NCI-H2227 treated with DMSO at 0.1 percent for 48 hours (cell line): ENCODE data around the gene ICAM1.
"Not testable (repeated sequence)": the region's sequence is repeated elsewhere in the genome, so short reads cannot be mapped to it uniquely, and the experiment has no call there.

Source experiments
- DNase-seq: peaks from one replicate; lab custom pipeline; 2025; lab: John Stamatoyannopoulos, UW

The ICAM1 gene

GRCh38 chr19:10277795-10278589 is 7.1 kb downstream of the ICAM1 start:
- DNase-seq: no peak

- no peak for DNase-seq
Measured at GRCh38 chr19:10278935-10279334, 8.0 kb downstream of the ICAM1 start.

GRCh38 chr19:10279737-10280442 is 9.0 kb downstream of the ICAM1 start:
- no peak for DNase-seq

GRCh38 chr19:10282043-10282442 is 11.1 kb downstream of the ICAM1 start:
- DNase-seq: not testable (repeated sequence)

- DNase-seq: no peak
Measured at GRCh38 chr19:10283301-10284064, 12.6 kb downstream of the ICAM1 start.

GRCh38 chr19:10284065-10284959 is 13.4 kb downstream of the ICAM1 start:
- no peak for DNase-seq

- no peak for DNase-seq
Measured at GRCh38 chr19:10284960-10285278, 14.0 kb downstream of the ICAM1 start.

- no peak for DNase-seq
Measured at GRCh38 chr19:10285393-10285792, 14.5 kb downstream of the ICAM1 start.

GRCh38 chr19:10286803-10287737 is 16.1 kb downstream of the ICAM1 start, which contains the start of gene ICAM4:
Gene ICAM4 (plus strand): TSS chr19:10286955. CDS start chr19:10287013, 58 bp downstream.
- no peak for DNase-seq

- DNase-seq: peak; percentile 7
Measured at GRCh38 chr19:10288662-10289166, 17.8 kb downstream of the ICAM1 start.

GRCh38 chr19:10289167-10289835 is 18.4 kb downstream of the ICAM1 start:
- peak; percentile 70 for DNase-seq

- DNase-seq: no peak
Measured at GRCh38 chr19:10289836-10290356, 19.0 kb downstream of the ICAM1 start, which contains the start of gene ICAM5. Gene ICAM5 (plus strand): TSS chr19:10289952. CDS start chr19:10290044, 92 bp downstream.

- DNase-seq: no peak
Measured at GRCh38 chr19:10290357-10290875, 19.5 kb downstream of the ICAM1 start.

GRCh38 chr19:10290876-10291553 is 20.1 kb downstream of the ICAM1 start:
- DNase-seq: no peak

- no peak for DNase-seq
Measured at GRCh38 chr19:10291554-10292205, 20.8 kb downstream of the ICAM1 start.

GRCh38 chr19:10292206-10292788 is 21.4 kb downstream of the ICAM1 start:
- DNase-seq: peak; percentile 16

- no peak for DNase-seq
Measured at GRCh38 chr19:10292789-10293636, 22.1 kb downstream of the ICAM1 start.
